Osteocyte (in vitro differentiated cells): ENCODE data around the gene C1orf105. TPM values are rescaled to one million over a fixed set of nuclear protein-coding genes. Genes with fewer than 3 reads are reported as not detected.

Experiments used
- DNase-seq: peaks from one replicate; pipeline ENCODE4 v3.0.0; 2021; ENCODE audit warnings: mixed read lengths; ENCODE audit not compliant: unreplicated experiment; ENCODE audit errors: extremely low spot score
- H3K27ac Mint-ChIP-seq: one replicate; pipeline ENCODE4 v1.8.0; 2021; ENCODE audit warnings: mild to moderate bottlenecking, mixed read lengths; ENCODE audit not compliant: unreplicated experiment
- H3K27me3 Mint-ChIP-seq: one replicate; pipeline ENCODE4 v1.8.0; 2021; ENCODE audit warnings: mixed read lengths; ENCODE audit not compliant: unreplicated experiment
- H3K36me3 Mint-ChIP-seq: one replicate; pipeline ENCODE4 v1.8.0; 2021; ENCODE audit warnings: mixed read lengths; ENCODE audit not compliant: unreplicated experiment
- H3K4me1 Mint-ChIP-seq: one replicate; pipeline ENCODE4 v1.8.0; 2021; ENCODE audit warnings: mixed read lengths; ENCODE audit not compliant: unreplicated experiment
- H3K4me3 Mint-ChIP-seq: one replicate; pipeline ENCODE4 v1.8.0; 2021; ENCODE audit warnings: mild to moderate bottlenecking, moderate library complexity, mixed read lengths; ENCODE audit not compliant: unreplicated experiment
- H3K9me3 Mint-ChIP-seq: one replicate; pipeline ENCODE4 v1.8.0; 2021; ENCODE audit warnings: mixed read lengths; ENCODE audit not compliant: unreplicated experiment
- CTCF ChIP-seq: fragments of 200-600 bp; sonication (generic); IDR thresholded peaks from 2 replicates; pipeline ENCODE4 v1.5.0; 2021; ENCODE audit warnings: antibody characterized with exemption, mild to moderate bottlenecking, moderate library complexity
- total RNA-seq: library from RNA; stranded (reverse); gene quantifications from 2 replicates; pipeline ENCODE4 v1.2.1, GENCODE V29; 2021

C1orf105 gene
- total RNA-seq, 1 donor from 2014 or later = not detected

- no peak overlapping the region for H3K4me3 Mint-ChIP-seq
- no peaks in the 10 kb centered on the region for H3K36me3 Mint-ChIP-seq
- TF ChIP-seq CTCF = no peak
- H3K9me3 Mint-ChIP-seq = no peaks in the 10 kb centered on the region
- no peak overlapping the region for H3K27ac Mint-ChIP-seq
- no peak for DNase-seq
- peaks cover 5% of the 10 kb centered on the region for H3K27me3 Mint-ChIP-seq
- H3K4me1 Mint-ChIP-seq = peaks cover 2% of the 10 kb centered on the region
Observed at GRCh38 chr1:172453607-172454006, 33.1 kb downstream of the C1orf105 start.

DNA sequence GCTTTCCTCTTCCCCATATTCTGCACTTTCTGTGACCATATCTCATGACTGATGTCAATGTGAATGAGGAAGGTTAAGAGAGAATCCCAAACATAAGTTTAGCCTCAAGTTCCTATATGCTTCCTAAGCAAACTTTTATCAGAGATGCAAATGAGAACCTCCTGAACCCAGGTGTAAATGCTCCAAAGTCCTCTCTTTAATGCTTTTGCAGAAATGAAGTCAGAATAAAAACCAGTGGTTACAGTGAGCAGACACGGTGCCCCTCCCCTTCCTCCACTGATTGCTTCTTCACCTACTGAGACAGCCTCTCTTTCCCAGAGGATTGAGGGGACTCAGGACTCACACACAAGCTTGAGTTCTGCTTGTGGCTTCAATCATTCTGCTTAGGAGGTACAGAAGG, 35.0 kb downstream of the C1orf105 start:
- Mint-ChIP-seq H3K27ac (no peak overlapping the region), H3K27me3 (peaks cover 5% of the 10 kb centered on the region), H3K4me3 (no peak overlapping the region), H3K9me3 (no peaks in the 10 kb centered on the region), H3K4me1 (peaks cover 4% of the 10 kb centered on the region), H3K36me3 (no peaks in the 10 kb centered on the region)
- DNase-seq = no peak
- no peak for TF ChIP-seq CTCF

DNA sequence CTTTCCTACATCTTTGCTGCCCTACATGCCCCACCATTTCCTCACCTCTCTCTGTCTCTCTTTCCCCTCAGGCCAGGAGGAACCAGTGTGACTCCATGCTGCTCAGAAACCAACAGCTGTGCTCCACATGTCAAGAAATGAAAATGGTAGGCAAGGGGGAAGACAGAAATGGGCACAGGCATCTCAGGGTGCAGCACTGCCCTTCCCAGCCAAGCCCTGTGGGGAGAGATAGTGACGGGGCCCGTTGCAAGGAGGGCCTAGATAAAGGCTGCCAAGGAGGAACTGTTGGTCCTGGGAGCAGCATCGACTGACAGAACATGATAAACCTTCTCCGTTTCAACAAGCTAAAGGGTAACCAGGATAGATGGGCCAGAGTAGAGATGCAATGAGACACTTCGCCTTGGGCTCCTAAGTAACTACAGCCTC, 35.9 kb downstream of the C1orf105 start:
- no peak for TF ChIP-seq CTCF
- no peaks in the 10 kb centered on the region for H3K9me3 Mint-ChIP-seq
- peaks cover 5% of the 10 kb centered on the region for H3K27me3 Mint-ChIP-seq
- peaks cover 13% of the 10 kb centered on the region for H3K4me1 Mint-ChIP-seq
- H3K36me3 Mint-ChIP-seq = no peaks in the 10 kb centered on the region
- no peak overlapping the region for H3K4me3 Mint-ChIP-seq
- DNase-seq = no peak
- H3K27ac Mint-ChIP-seq = no peak overlapping the region

GRCh38 chr1:172457479-172458130, 37.1 kb downstream of the C1orf105 start:
- H3K4me1 Mint-ChIP-seq = peaks cover 15% of the 10 kb centered on the region
- no peak for TF ChIP-seq CTCF
- H3K36me3 Mint-ChIP-seq = no peaks in the 10 kb centered on the region
- DNase-seq = no peak
- no peak overlapping the region for H3K27ac Mint-ChIP-seq
- no peak overlapping the region for H3K4me3 Mint-ChIP-seq
- H3K27me3 Mint-ChIP-seq = peaks cover 5% of the 10 kb centered on the region
- no peaks in the 10 kb centered on the region for H3K9me3 Mint-ChIP-seq

- DNase-seq = no peak
Observed at GRCh38 chr1:172460177-172460576, 39.7 kb downstream of the C1orf105 start.

More at GRCh38 chr1:172460177-172460576, 39.7 kb downstream of the C1orf105 start:
- H3K36me3 Mint-ChIP-seq = no peaks in the 10 kb centered on the region
- H3K27ac Mint-ChIP-seq = no peak overlapping the region
- H3K9me3 Mint-ChIP-seq = no peaks in the 10 kb centered on the region
- TF ChIP-seq CTCF = no peak
- peaks cover 5% of the 10 kb centered on the region for H3K27me3 Mint-ChIP-seq
- H3K4me1 Mint-ChIP-seq = peaks cover 15% of the 10 kb centered on the region
- H3K4me3 Mint-ChIP-seq = no peak overlapping the region
